ENCODE results near the gene GCSH. TPM values are rescaled to one million over a fixed set of nuclear protein-coding genes. Genes with fewer than 3 reads are reported as not detected.
"Not testable (repeated sequence)": the region's sequence is repeated elsewhere in the genome, so short reads cannot be mapped to it uniquely, and the experiment has no call there.

The GCSH gene
- 10 to 100 TPM; 24.5 to 24.8 TPM for total RNA-seq
- long read RNA-seq, transcript GCSH-201 (5 exons, 1,597 nt) = major isoform, 25 of 27 reads
- long read RNA-seq, partial matches to known transcripts = 0 of 27 reads
- long read RNA-seq, other reads (novel, unspliced or antisense) = 1 of 27 reads

GRCh38 chr16:81095953-81096714, at the start of gene GCSH:
GCSH (minus strand) TSS chr16:81096395; CDS start chr16:81096278, 117 bp downstream.
- intact Hi-C loops (cut with DNase I) = no loop called here
- DNase-seq = peak; percentile 100
- peak; percentile 99 to 100 for ATAC-seq

- DNase-seq (no peak), ATAC-seq (peak in 1 of 2 donors; percentile 94)
- intact Hi-C loops (cut with DNase I) = no loop called here
Observed at GRCh38 chr16:81143921-81144471, 47.8 kb upstream of the GCSH start.

- ATAC-seq (no peak), DNase-seq (no peak)
- intact Hi-C loops (cut with DNase I) = no loop called here
Observed at GRCh38 chr16:81142864-81143263, 46.7 kb upstream of the GCSH start.

DNA sequence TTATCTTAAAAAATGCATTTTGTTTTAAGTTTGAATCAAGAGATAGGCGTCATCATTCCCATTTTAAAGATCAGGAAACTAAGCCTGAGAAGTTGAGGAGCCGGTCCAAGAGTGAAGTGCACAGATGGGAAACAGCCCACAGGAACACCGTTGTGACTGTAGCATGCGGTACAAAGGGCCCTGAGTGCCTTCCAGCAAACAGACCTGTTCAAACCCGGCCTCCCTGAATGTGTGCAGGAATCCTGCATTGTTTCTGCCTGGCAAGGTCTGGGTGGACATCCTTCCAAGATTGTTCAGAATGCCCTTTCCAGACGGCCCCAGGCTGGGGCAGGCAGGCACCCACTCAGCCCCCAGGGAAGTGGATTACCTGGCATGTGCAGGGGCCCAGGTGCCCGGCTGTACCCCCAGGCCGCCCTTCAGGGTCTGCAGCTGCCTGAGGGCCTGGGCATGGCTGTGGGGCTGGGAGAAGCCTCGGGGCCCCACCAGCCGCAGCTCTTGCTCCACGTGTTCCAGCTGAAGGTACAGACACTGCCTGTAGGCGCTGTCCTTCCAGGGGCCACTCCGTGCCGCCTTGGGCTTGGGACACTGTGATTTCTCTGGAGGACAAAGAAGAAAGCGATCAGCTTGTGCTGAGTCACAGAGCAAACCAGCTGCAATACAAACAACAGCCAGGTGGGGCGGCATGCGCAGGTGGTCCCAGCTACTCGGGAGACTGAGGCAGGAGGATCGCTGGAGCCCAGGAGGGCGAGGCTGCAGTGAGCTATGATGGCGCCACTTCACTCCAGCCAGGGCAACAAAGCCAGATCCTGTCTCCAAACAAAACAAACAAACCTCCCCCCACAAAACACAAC, 45.0 kb upstream of the GCSH start:
- DNase-seq (no peak), ATAC-seq (no peak)
- intact Hi-C loops (cut with DNase I) = no loop called here

DNA sequence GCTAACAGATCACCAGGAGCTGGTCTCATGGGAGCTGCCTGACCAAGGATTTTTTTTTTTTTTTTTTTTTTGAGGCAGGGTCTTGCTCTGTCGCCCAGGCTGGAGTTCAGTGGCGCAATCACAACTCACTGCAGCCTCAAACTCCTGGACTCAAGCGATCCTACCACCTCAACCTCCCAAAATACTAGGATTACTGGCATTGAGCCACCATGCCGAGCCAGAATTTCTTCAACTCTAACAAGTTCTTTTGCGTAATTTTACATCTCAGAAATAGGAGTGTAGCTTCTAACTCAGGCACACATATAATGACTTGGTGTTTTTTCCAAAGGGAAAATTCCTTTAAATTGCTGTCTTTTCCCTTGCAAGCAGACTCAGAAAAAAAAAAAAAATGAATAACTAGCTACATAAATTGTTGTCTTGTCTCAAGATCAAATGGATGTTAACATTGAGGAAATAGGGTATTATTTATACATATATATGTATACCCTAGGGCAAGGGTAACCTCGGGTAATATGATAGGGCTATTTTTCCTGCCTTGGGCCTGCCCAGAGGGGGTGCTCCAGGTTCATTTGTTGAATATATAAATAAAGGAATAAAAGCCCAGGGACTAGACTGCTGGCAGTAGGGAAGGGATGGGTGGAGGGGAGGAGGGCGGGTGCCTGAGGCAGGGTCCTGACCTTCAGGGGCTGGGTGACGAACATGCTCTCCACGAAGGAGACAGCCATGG, 42.8 kb upstream of the GCSH start:
- intact Hi-C loops (cut with DNase I) = no loop called here
- DNase-seq = no peak

DNA sequence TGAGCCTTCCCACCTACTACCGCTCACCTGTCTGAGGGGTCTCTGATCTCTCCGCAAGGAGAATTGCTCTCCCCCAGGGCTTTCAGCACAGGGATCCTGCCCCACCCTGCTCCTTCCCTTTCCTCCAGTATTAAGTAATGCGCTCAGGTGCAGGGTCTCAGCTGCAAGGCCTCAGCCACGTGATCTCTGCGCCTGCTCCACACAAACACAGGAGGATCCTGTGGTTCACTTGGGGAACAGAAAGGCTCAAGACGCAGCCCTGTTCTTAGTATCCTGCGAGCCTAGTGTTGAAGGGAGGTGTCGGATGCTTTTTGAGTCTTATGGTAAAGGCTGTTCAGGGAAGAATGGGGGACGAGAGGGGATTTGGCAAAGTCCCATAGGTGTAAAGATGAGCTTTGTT, 41.6 kb upstream of the GCSH start:
- intact Hi-C loops (cut with DNase I) = no loop called here
- DNase-seq (no peak), ATAC-seq (no peak)

More for the DNA sequence above, 42.8 kb upstream of the GCSH start:
- ATAC-seq = no peak

- DNase-seq (no peak), ATAC-seq (peak in 1 of 2 donors; percentile 52)
- intact Hi-C loops (cut with DNase I) = no loop called here
Observed at GRCh38 chr16:81136390-81137335, 40.5 kb upstream of the GCSH start.

- ATAC-seq = no peak
- no peak for DNase-seq
- intact Hi-C loops (cut with DNase I) = no loop called here
Observed at GRCh38 chr16:81130126-81130525, 33.9 kb upstream of the GCSH start.

- ATAC-seq (no peak), DNase-seq (no peak)
Observed at GRCh38 chr16:81128726-81129524, 32.7 kb upstream of the GCSH start.

GRCh38 chr16:81127051-81127450, 30.9 kb upstream of the GCSH start:
- DNase-seq = no peak
- intact Hi-C loops (cut with DNase I) = no loop called here
- ATAC-seq = no peak

More at GRCh38 chr16:81128726-81129524, 32.7 kb upstream of the GCSH start:
- intact Hi-C loops (cut with DNase I) = no loop called here

- intact Hi-C loops (cut with DNase I) = no loop called here
- DNase-seq = no peak
- ATAC-seq = no peak
Observed at GRCh38 chr16:81123092-81123852, 27.1 kb upstream of the GCSH start.

DNA sequence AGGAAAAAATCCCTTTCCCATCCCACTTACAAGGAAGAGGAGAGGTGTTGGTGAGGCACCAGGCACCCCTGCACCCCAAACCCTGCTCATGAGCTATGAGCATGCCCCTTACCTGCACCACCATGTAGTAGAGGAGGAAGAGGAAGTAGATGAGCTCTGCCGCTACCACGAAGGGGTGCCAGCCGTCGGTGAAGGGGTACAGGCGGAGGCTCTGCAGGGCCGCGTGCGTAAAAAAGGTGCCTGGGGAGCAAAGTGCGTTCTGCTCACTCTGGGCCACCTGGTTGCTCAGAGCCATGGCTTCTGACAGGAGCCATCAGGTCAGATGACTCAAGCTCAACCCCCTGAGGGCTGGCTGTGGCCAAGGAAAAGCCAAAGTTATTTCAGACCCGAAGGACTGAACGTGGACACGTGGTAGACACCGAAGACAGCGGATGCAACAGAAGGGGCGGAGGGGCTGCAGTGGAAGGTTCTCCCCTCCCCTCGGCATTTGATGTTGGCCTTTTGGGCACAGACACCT, 25.3 kb upstream of the GCSH start:
- ATAC-seq (no peak), DNase-seq (no peak)
- intact Hi-C loops (cut with DNase I) = no loop called here

GRCh38 chr16:81117436-81117835, 21.2 kb upstream of the GCSH start:
- intact Hi-C loops (cut with DNase I) = no loop called here
- no peak for DNase-seq

GRCh38 chr16:81116285-81116684, 20.1 kb upstream of the GCSH start:
- ATAC-seq = no peak
- intact Hi-C loops (cut with DNase I) = no loop called here
- no peak for DNase-seq

More at GRCh38 chr16:81117436-81117835, 21.2 kb upstream of the GCSH start:
- ATAC-seq = no peak

DNA sequence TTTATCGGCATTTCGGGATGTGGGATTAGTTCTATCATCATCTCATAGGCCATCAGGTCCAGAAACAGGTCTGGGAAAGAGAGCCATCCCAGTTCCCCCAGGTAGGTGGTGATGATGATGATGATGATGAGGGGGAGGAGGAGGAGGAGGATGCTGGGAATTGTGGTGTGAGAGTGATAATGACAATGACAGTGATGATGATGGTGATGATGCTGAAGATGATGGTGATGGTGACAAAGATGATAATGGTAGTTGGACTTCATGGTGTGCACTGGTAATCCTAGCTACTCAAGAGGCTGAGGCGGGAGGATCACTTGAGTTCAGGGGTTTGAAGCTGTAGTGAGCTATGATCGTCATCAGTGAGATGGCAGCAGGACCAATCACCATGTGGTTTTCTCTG, 16.3 kb upstream of the GCSH start:
- DNase-seq = no peak
- no peak for ATAC-seq
- intact Hi-C loops (cut with DNase I) = no loop called here

- intact Hi-C loops (cut with DNase I) = loop anchor here in 1 of 2 donors (10.0 kb wide), 1 partner anchor 56 kb away; no protein-coding TSS in a partner anchor
- ATAC-seq, DNase-seq: not testable (repeated sequence)
Observed at GRCh38 chr16:81109274-81109673, 13.1 kb upstream of the GCSH start.
